Measurements from ENCODE around the gene ADAT2. TPM values are rescaled to one million over a fixed set of nuclear protein-coding genes. Genes with fewer than 3 reads are reported as not detected.

Gene ADAT2
- total and polyA plus RNA-seq, 2 of the 13 experiments (the other 11 are each of a cell fraction or from before 2014, with no cell fraction given), result 10.5 to 18.3 TPM

GRCh38 chr6:143432588-143432987 is 17.9 kb downstream of the ADAT2 start (continued):
- TF ChIP-seq PREB (CRISPR knock-in tag; IDR thresholded peaks at IDR 0.05) (no peak), KDM2A (CRISPR knock-in tag; IDR thresholded peaks at IDR 0.05; ENCODE audit: borderline replicate concordance, low read depth) (no peak), ZBTB25 (CRISPR knock-in tag; IDR thresholded peaks at IDR 0.05) (no peak), ZNF816 (CRISPR knock-in tag; IDR thresholded peaks at IDR 0.05; ENCODE audit: borderline replicate concordance) (0 out of 2 replicates have a peak, but pooled peaks have one; percentile 22), KDM4B (CRISPR knock-in tag; IDR thresholded peaks at IDR 0.05) (no peak), ZNF670 (CRISPR knock-in tag; IDR thresholded peaks at IDR 0.05; ENCODE audit: borderline replicate concordance) (0 out of 2 replicates have a peak, but pooled peaks have one; percentile 39), CENPBD1 (CRISPR knock-in tag; IDR thresholded peaks at IDR 0.05; ENCODE audit: borderline replicate concordance, low read depth) (no peak), ZNF766 (CRISPR knock-in tag; IDR thresholded peaks at IDR 0.05; ENCODE audit: borderline replicate concordance) (no peak), SP5 (CRISPR knock-in tag; IDR thresholded peaks at IDR 0.05; ENCODE audit: borderline replicate concordance, low read depth) (no peak), ARNTL (CRISPR knock-in tag; IDR thresholded peaks at IDR 0.05) (no peak), ELK4 (CRISPR knock-in tag; IDR thresholded peaks at IDR 0.05; ENCODE audit: borderline replicate concordance) (no peak), MED13 (CRISPR knock-in tag; IDR thresholded peaks at IDR 0.05) (no peak), ZSCAN25 (CRISPR knock-in tag; IDR thresholded peaks at IDR 0.05) (no peak), PPARG (CRISPR knock-in tag; conservative IDR thresholded peaks at IDR 0.05) (peak; percentile 45; the same call in 1 of the 2 replicates), ZNF235 (CRISPR knock-in tag; IDR thresholded peaks at IDR 0.05; ENCODE audit: borderline replicate concordance) (no peak), ATF2 (CRISPR knock-in tag; IDR thresholded peaks at IDR 0.05) (peak; percentile 75; the same call in 1 of the 2 replicates), TOE1 (CRISPR knock-in tag; IDR thresholded peaks at IDR 0.05) (no peak), EP300 (IDR thresholded peaks at IDR 0.05; ENCODE audit: low read depth in 2 of 2, low read length in 2 of 2) (peak in 1 of 2 experiments; percentile 84; a peak in 2 of 4 replicates), EP300 (CRISPR knock-in tag; IDR thresholded peaks at IDR 0.05; ENCODE audit: borderline replicate concordance) (no peak), ATF7-NPFF (CRISPR knock-in tag; IDR thresholded peaks at IDR 0.05; ENCODE audit: low read depth) (no peak), MLX (CRISPR knock-in tag; IDR thresholded peaks at IDR 0.05) (0 out of 2 replicates have a peak, but pooled peaks have one; percentile 47), ELF4 (CRISPR knock-in tag; IDR thresholded peaks at IDR 0.05; ENCODE audit: borderline replicate concordance) (no peak), ZKSCAN1 (IDR thresholded peaks at IDR 0.05; ENCODE audit: low read length) (no peak), SIX4 (CRISPR knock-in tag; IDR thresholded peaks at IDR 0.05) (peak; percentile 91), JUN (CRISPR knock-in tag; IDR thresholded peaks at IDR 0.05) (no peak), CCAR2 (optimal IDR thresholded peaks at IDR 0.05; ENCODE audit: low read depth, low read length) (no peak)
